Measurements from ENCODE around the gene SLC35C1.

Gene SLC35C1

DNA sequence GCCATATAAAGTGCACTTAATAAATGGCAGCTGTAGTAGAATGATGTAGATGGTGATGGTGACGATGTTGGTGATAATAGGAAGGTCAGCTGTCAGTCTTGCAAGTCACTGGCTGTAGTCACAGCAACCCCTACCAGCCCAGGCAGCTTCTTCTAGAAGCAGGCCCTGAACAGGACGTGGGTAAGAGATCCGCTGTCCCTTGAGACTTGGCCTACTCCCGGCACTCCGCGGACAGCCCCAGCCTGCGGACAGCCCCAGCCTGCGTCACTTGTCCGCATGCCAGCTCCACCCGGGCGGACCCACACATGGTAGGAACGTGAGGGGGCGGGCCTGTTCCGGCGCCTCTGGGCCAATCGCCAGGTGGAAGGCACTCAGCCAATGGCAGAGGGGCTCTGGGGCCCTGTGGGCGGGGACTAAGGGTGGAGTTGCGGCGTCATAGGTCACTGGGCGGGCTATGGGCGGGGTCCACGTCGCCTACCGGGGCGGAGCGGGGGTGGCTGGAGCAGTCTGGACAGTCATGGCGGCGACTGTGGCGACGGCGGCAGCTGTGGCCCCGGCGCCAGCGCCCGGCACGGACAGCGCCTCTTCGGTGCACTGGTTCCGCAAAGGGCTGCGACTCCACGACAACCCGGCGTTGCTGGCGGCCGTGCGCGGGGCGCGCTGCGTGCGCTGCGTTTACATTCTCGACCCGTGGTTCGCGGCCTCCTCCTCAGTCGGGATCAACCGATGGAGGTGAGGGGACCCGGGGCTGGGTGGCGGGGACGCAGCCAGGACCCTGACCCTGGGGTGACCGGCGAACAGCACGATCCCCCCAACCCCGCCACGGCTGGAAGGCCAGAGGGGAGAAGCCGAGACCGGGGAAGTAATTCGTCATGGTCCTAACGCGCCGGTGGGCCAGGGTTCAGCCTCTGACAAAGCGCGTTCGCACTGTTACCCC is 42.3 kb downstream of the SLC35C1 start, which contains the start of gene CRY2:
Gene CRY2, plus strand, starts transcription at position 502 of the 937 bp plus-strand sequence. Its CDS starts 16 bp downstream, at position 518.
- peak; percentile 97 to 98 for DNase-seq (ENCODE audit: low read depth in 2 of 2)

- no peak for DNase-seq (ENCODE audit: low read depth in 2 of 2)
Measured at GRCh38 chr11:45847911-45848316, 43.0 kb downstream of the SLC35C1 start.

GRCh38 chr11:45848654-45849081 is 43.7 kb downstream of the SLC35C1 start:
- DNase-seq (ENCODE audit: low read depth in 2 of 2), result no peak

DNA sequence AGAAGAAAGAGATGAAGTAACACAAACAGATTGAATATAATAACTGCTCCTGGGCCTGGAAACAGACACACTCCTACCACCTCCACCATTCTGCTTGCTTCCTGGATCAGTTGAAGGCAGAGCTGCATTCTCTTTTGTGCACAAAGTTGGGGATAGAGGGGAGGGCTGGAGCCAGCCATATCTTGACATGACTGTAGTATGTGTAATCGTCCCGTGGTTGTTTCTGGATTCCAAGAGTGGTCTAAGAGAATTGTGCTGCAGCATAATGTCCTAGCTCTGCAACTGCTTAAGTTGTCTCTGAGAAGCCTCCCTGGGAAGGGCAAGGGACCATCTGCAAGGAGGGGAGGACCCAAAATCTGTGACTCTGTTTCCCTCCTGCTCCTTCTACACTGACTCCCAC is 45.5 kb downstream of the SLC35C1 start:
- DNase-seq (ENCODE audit: low read depth in 2 of 2), result no peak

DNA sequence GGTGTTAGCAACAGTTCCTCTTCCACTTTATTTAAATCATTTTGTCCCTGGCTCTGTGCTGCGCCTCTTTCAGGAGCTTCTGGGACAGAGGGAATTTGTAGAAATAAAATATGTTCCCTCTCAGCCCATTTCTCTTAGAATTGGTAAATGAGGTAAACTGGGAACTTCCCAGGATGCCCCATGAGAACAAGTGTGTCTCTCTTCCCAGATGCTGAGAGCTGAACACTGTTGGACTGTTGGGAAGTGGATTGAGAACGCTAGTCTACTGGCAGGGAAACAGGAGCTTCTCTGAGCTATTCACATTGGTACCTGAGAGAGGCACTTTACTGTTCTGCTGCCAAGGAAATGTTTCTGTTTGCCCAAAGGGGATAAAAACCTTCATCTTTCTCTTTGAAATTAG is 46.3 kb downstream of the SLC35C1 start:
- DNase-seq (ENCODE audit: low read depth in 2 of 2), result no peak

DNA sequence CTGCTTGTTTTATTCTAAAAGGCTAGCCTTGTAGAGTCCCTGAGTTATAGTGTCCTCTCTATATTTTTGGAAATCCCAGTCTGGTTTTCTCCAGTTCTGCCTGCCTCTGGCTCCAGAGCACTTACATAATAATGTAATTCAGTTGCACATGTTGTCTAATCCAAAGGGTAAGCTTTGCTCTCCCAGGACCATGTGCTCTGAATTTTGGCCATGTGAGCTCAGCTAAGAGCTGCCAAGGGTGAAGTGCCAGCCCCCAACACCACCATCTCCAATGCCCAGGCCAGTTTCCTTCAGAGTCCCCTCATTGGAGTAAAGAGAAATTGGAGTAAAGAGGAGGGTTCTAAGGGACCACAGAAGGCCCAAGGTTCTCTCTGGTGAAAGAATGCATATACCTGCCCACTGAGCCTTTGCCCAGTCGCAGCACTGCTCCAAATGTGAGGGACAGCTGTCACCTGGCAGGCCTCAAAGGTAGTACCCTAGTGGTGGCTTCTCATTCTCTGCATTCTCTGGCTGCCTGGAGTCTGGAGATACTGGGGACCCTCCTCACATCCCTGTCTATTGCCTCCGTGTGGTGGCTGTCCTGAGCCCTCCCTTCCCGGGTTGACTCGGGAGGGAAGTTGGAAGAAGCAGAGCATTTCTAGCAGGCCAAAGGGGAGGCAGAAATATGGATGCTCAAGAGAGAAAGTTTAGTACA is 47.2 kb downstream of the SLC35C1 start:
- DNase-seq (ENCODE audit: low read depth in 2 of 2), result no peak

DNA sequence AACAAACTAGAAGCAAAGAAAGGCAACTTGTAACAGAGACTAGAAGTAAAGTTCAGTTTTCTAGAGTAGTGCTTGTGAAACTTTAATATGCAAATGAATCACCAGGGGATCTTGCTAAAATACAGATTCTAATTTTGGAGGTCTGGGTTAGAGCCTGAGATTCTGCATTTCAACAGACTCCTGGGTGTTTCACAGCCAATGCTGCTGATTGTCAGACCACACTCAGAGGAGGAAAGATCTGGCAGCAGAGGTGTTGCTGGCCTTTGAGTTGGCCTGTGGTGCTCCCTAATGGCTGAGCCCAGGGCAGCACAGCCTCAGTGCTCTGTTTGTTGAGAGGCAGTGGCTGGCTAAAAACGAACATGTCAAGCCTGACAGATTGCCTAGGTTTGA is 47.8 kb downstream of the SLC35C1 start:
- no peak for DNase-seq (ENCODE audit: low read depth in 2 of 2)

DNA sequence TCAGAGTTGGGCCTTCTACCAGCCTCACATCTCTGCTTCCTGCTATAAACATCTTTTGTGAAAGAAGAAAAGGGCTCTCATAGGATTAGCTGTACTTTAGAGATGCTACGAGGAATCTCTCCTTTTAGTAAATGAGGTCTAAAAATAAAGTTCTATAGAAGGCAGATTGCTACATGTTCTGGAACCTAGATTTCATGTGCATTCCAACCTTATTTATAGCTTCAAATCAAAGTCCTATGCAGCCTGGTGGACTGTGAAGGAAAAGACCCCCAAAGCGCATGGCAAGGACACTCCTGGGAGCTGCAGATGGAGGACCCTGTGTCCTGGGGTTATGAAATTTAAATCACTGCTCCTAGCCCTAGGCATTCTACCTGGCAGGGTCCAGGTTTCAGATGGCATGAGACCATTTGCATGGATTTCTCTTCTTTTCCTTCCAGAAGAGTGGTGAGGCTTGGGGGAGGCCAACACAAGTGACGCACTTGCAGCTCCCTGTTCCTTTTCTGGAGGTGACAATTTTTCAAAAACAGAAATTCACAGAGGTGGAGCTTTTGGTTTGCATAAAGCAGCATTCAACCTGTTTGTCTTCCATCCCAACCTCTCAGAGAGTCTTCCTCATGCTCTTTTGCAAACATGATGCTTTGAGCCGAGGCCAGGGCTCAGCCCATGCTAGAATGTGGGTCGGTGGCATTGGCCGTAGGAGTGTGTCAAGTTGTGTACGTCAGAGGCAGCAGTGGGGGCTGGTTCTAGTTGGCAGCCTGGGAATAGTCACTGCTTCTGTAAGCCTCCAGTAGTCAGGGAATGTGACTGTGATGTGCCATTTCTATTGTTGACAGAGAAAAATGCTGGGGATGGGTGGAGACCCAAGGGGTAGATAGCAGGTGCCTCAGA is 48.6 kb downstream of the SLC35C1 start:
- no peak for DNase-seq (ENCODE audit: low read depth in 2 of 2)

- DNase-seq (ENCODE audit: low read depth in 2 of 2), result no peak
Measured at GRCh38 chr11:45855308-45855707, 50.4 kb downstream of the SLC35C1 start.

GRCh38 chr11:45856044-45856468 is 51.1 kb downstream of the SLC35C1 start:
- no peak for DNase-seq (ENCODE audit: low read depth in 2 of 2)

GRCh38 chr11:45857961-45858474 is 53.1 kb downstream of the SLC35C1 start:
- DNase-seq (ENCODE audit: low read depth in 2 of 2), result no peak

- DNase-seq (ENCODE audit: low read depth in 2 of 2), result no peak
Measured at GRCh38 chr11:45858751-45859398, 53.9 kb downstream of the SLC35C1 start.

DNA sequence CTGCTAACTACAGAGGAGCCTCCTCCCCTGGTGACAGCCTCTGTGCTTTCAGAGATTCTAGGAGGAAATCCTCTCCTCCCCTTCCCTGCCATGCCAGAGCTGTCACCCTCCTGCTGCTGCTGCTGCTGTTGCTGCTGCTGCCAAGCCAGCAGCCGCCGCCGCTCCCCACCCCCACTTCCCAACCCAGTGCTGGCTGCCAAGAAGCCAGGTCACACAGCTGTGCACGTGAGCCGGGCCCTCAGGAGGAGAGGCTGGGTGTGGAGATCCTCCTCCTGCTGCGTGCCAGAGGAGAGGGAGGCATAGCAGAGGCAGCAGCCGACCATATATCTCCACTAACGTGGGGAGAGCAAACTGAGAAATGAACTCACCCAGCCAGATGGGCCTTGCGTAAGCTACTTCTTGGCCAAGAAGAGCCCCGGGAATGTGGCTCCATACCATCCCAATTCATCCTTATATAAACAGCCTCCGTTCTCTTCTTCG is 54.8 kb downstream of the SLC35C1 start:
- no peak for DNase-seq (ENCODE audit: low read depth in 2 of 2)

DNA sequence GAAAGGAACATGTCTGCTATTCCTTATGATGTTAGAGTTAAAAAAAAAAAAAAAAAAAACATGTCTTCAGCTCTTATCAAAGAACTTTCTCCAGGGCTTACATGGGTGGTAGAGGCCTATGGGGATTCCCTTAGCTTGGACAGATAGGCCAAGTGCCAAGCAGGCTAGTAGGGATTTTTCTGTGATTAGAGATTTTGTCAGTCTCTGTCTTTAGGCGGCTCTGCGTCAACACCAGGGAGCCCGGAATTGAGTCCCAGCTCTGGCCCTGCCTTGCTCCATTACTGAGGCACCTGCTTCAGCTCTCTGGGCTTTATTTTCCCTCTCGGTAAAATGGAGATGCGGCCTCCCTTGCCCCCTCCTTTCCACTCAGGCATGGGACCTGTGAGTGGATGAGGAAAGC is 55.4 kb downstream of the SLC35C1 start:
- DNase-seq (ENCODE audit: low read depth in 2 of 2), result no peak

GRCh38 chr11:45860764-45861510 is 56.0 kb downstream of the SLC35C1 start:
- no peak for DNase-seq (ENCODE audit: low read depth in 2 of 2)

Measured in stimulated activated CD8-positive, alpha-beta memory T cell treated with anti-CD3 and anti-CD28 coated beads, Interleukin-15, amount 100 ng/mL, for 4 hours (primary cell).